HEK293 (cell line): Measurements from ENCODE around the gene CEP89.
"Not testable (repeated sequence)": the region's sequence is repeated elsewhere in the genome, so short reads cannot be mapped to it uniquely, and the experiment has no call there.

Experiments
- CTCF ChIA-PET: fragments of 350-600 bp; formaldehyde crosslinking; extraction: SDS; loops from one replicate; lab custom pipeline; 2021; ENCODE audit warnings: antibody characterized with exemption; lab: Yijun Ruan, JAX
- POLR2A ChIA-PET: fragments of 300-600 bp; formaldehyde crosslinking; extraction: SDS; loops from one replicate; lab custom pipeline; 2020; ENCODE audit warnings: antibody characterized with exemption, inconsistent platforms; lab: Yijun Ruan, JAX
- H3K27ac ChIP-seq: fragments of 200-500 bp; sonication (Bioruptor generic); 2 replicates; pipeline ENCODE4 v1.5.1; 2014; ENCODE audit warnings: low read depth, low read length, control low read depth, inconsistent platforms; ENCODE audit errors: extremely low read depth
- H3K36me3 ChIP-seq, 2 experiments: fragments of 200-500 bp in 1 of 2; sonication (Bioruptor generic) in 1 of 2; 1 replicate in 1 of 2; 2 replicates in 1 of 2; pipeline ENCODE4 v1.5.1; 2014 to 2017; ENCODE audit warnings: inconsistent platforms in 2 of 2, low read length in 2 of 2; ENCODE audit not compliant: control insufficient read depth in 2 of 2, insufficient read depth in 1 of 2
- H3K4me1 ChIP-seq: fragments of 200-500 bp; sonication (Bioruptor generic); 2 replicates; pipeline ENCODE4 v1.5.1; 2014; ENCODE audit warnings: mild to moderate bottlenecking, low read length, inconsistent platforms; ENCODE audit not compliant: control insufficient read depth, insufficient read depth
- H3K4me3 ChIP-seq: 2 replicates; pipeline ENCODE4 v1.5.1; 2011; ENCODE audit warnings: low read depth, mild to moderate bottlenecking, control low read depth, low read length, moderate library complexity
- H3K9me3 ChIP-seq: fragments of 200-500 bp; sonication (Bioruptor generic); 2 replicates; pipeline ENCODE4 v1.5.1; 2014; ENCODE audit warnings: low read depth, low read length, inconsistent platforms; ENCODE audit not compliant: control insufficient read depth, insufficient read depth
- KLF1 ChIP-seq: fragments of 450-650 bp; formaldehyde crosslinking; IDR thresholded peaks from 2 replicates; pipeline ENCODE4 v1.5.1; 2016; ENCODE audit warnings: missing biosample characterization, missing genetic modification characterization
- SALL2 ChIP-seq: fragments of 450-650 bp; formaldehyde crosslinking; IDR thresholded peaks from 2 replicates; pipeline ENCODE4 v1.5.0; 2017; ENCODE audit warnings: missing biosample characterization, mild to moderate bottlenecking, missing genetic modification characterization, borderline replicate concordance
- ZBTB21 ChIP-seq: fragments of 450-650 bp; formaldehyde crosslinking; IDR thresholded peaks from 2 replicates; pipeline ENCODE4 v1.5.1; 2017; ENCODE audit warnings: missing biosample characterization, missing genetic modification characterization
- ZBTB8A ChIP-seq: fragments of 450-650 bp; formaldehyde crosslinking; IDR thresholded peaks from 2 replicates; pipeline ENCODE4 v1.5.1; 2016; ENCODE audit warnings: missing biosample characterization, missing genetic modification characterization
- ZEB2 ChIP-seq: fragments of 450-650 bp; formaldehyde crosslinking; IDR thresholded peaks from 2 replicates; pipeline ENCODE4 v1.5.1; 2016; ENCODE audit warnings: missing biosample characterization, missing genetic modification characterization
- ZIC2 ChIP-seq: fragments of 450-650 bp; formaldehyde crosslinking; IDR thresholded peaks from 2 replicates; pipeline ENCODE4 v1.5.1; 2016; ENCODE audit warnings: missing biosample characterization, missing genetic modification characterization
- ZNF155 ChIP-seq: fragments of 450-650 bp; formaldehyde crosslinking; IDR thresholded peaks from 2 replicates; pipeline ENCODE4 v1.5.1; 2016; ENCODE audit warnings: missing biosample characterization, missing genetic modification characterization
- ZNF2 ChIP-seq: fragments of 450-650 bp; formaldehyde crosslinking; IDR thresholded peaks from 2 replicates; pipeline ENCODE4 v1.5.1; 2016; ENCODE audit warnings: missing biosample characterization, missing genetic modification characterization
- ZNF26 ChIP-seq: fragments of 450-650 bp; formaldehyde crosslinking; IDR thresholded peaks from 2 replicates; pipeline ENCODE4 v1.5.1; 2016; ENCODE audit warnings: missing biosample characterization, missing genetic modification characterization
- ZNF548 ChIP-seq: fragments of 450-650 bp; formaldehyde crosslinking; IDR thresholded peaks from 2 replicates; pipeline ENCODE4 v1.5.1; 2016; ENCODE audit warnings: missing biosample characterization, missing genetic modification characterization
- ZNF600 ChIP-seq: fragments of 450-650 bp; formaldehyde crosslinking; IDR thresholded peaks from 2 replicates; pipeline ENCODE4 v1.5.1; 2016; ENCODE audit warnings: missing biosample characterization, missing genetic modification characterization
- ZNF623 ChIP-seq: fragments of 450-650 bp; formaldehyde crosslinking; IDR thresholded peaks from 2 replicates; pipeline ENCODE4 v1.5.1; 2016; ENCODE audit warnings: missing biosample characterization, missing genetic modification characterization
- ZNF629 ChIP-seq: fragments of 450-650 bp; formaldehyde crosslinking; IDR thresholded peaks from 2 replicates; pipeline ENCODE4 v1.5.1; 2017; ENCODE audit warnings: missing biosample characterization, missing genetic modification characterization
- ZNF704 ChIP-seq: fragments of 450-650 bp; formaldehyde crosslinking; IDR thresholded peaks from 2 replicates; pipeline ENCODE4 v1.5.1; 2016; ENCODE audit warnings: missing biosample characterization, missing genetic modification characterization
- ZSCAN30 ChIP-seq: fragments of 450-650 bp; IDR thresholded peaks from 2 replicates; pipeline ENCODE4 v1.5.1; 2018; ENCODE audit warnings: missing biosample characterization, mild to moderate bottlenecking, missing genetic modification characterization, moderate library complexity
- ZSCAN4 ChIP-seq: fragments of 450-650 bp; formaldehyde crosslinking; IDR thresholded peaks from 2 replicates; pipeline ENCODE4 v1.5.1; 2017; ENCODE audit warnings: missing biosample characterization, missing genetic modification characterization

The CEP89 gene

GRCh38 chr19:32997716-32998355 lies 26.1 kb upstream of the CEP89 start:
- peaks cover 34 to 59% of the 10 kb centered on the region in 2 experiments for H3K36me3 ChIP-seq
- TF ChIP-seq SALL2 (tag by site-specific recombination): no peak
- TF ChIP-seq ZNF155: no peak
- TF ChIP-seq ZSCAN4: no peak
- TF ChIP-seq ZNF623 (tag by site-specific recombination): peak; percentile 80
- H3K4me1 ChIP-seq: no peaks in the 10 kb centered on the region
- H3K9me3 ChIP-seq: no peaks in the 10 kb centered on the region
- CTCF ChIA-PET: interaction anchor here (0.6 kb wide), 2 partner anchors 140 to 409 kb away, joined by 3 to 7 read pairs; no protein-coding TSS in a partner anchor
- no peak overlapping the region for H3K27ac ChIP-seq
- no peak overlapping the region for H3K4me3 ChIP-seq
- POLR2A ChIA-PET: interaction anchor here (0.6 kb wide), 1 partner anchor 333 kb away, joined by 3 read pairs; no protein-coding TSS in a partner anchor

- H3K36me3 ChIP-seq: peaks cover 34 to 66% of the 10 kb centered on the region in 2 experiments
- POLR2A ChIA-PET, H3K4me1 ChIP-seq, H3K9me3 ChIP-seq, H3K4me3 ChIP-seq, H3K27ac ChIP-seq, CTCF ChIA-PET: not testable (repeated sequence)
These were observed 25.3 kb upstream of the CEP89 start for GRCh38 chr19:32997061-32997464.

GRCh38 chr19:32995966-32996365 lies 24.2 kb upstream of the CEP89 start:
- POLR2A ChIA-PET: not testable (repeated sequence)

GRCh38 chr19:32988724-32989123 lies 17.0 kb upstream of the CEP89 start:
- ChIA-PET POLR2A (no interaction called here), CTCF (interaction anchor here (1.7 kb wide), 1 partner anchor 12 kb away, joined by 13 read pairs; no protein-coding TSS in a partner anchor)
- Histone ChIP-seq H3K9me3 (no peaks in the 10 kb centered on the region), H3K27ac (no peak overlapping the region), H3K36me3 (peaks cover 45 to 83% of the 10 kb centered on the region in 2 experiments), H3K4me1 (no peaks in the 10 kb centered on the region), H3K4me3 (no peak overlapping the region)
- no peak for TF ChIP-seq ZNF600 (tag by site-specific recombination)
- no peak for TF ChIP-seq ZNF26 (tag by site-specific recombination)
- TF ChIP-seq ZEB2 (tag by site-specific recombination): no peak
- no peak for TF ChIP-seq ZBTB21 (tag by site-specific recombination)
- no peak for TF ChIP-seq ZNF629 (tag by site-specific recombination)
- TF ChIP-seq ZIC2: no peak
- no peak for TF ChIP-seq ZNF548
- TF ChIP-seq ZSCAN30 (tag by site-specific recombination): no peak
- no peak for TF ChIP-seq ZNF2
- TF ChIP-seq KLF1: no peak
- no peak for TF ChIP-seq ZBTB8A (tag by site-specific recombination)
- TF ChIP-seq ZNF704 (tag by site-specific recombination): no peak

More at GRCh38 chr19:32995966-32996365, 24.2 kb upstream of the CEP89 start:
- H3K4me3 ChIP-seq, CTCF ChIA-PET, H3K4me1 ChIP-seq, H3K27ac ChIP-seq, H3K9me3 ChIP-seq: not testable (repeated sequence)
- H3K36me3 ChIP-seq: peaks cover 37 to 62% of the 10 kb centered on the region in 2 experiments

GRCh38 chr19:32988254-32988653 lies 16.5 kb upstream of the CEP89 start:
- H3K4me1 ChIP-seq, H3K27ac ChIP-seq, H3K9me3 ChIP-seq, POLR2A ChIA-PET, H3K4me3 ChIP-seq: not testable (repeated sequence)
- peaks cover 43 to 84% of the 10 kb centered on the region in 2 experiments for H3K36me3 ChIP-seq
- CTCF ChIA-PET: interaction anchor here (1.7 kb wide), 1 partner anchor 12 kb away, joined by 13 read pairs; no protein-coding TSS in a partner anchor

GRCh38 chr19:32982488-32982887 lies 10.7 kb upstream of the CEP89 start:
- CTCF ChIA-PET: interaction anchor here (13.3 kb wide), 1 partner anchor 141 kb away, joined by 335 read pairs; no protein-coding TSS in a partner anchor
- peaks cover 36 to 60% of the 10 kb centered on the region in 2 experiments for H3K36me3 ChIP-seq
- H3K4me3 ChIP-seq, H3K4me1 ChIP-seq, H3K27ac ChIP-seq, H3K9me3 ChIP-seq, POLR2A ChIA-PET: not testable (repeated sequence)
